ENCODE data around the gene C2orf15. TPM values are rescaled to one million over a fixed set of nuclear protein-coding genes. Genes with fewer than 3 reads are reported as not detected.

C2orf15 gene
- total and polyA plus RNA-seq, 2 of the 4 experiments (the other 2 are of a cell fraction), result under 0.01 TPM; not detected in 1

DNA sequence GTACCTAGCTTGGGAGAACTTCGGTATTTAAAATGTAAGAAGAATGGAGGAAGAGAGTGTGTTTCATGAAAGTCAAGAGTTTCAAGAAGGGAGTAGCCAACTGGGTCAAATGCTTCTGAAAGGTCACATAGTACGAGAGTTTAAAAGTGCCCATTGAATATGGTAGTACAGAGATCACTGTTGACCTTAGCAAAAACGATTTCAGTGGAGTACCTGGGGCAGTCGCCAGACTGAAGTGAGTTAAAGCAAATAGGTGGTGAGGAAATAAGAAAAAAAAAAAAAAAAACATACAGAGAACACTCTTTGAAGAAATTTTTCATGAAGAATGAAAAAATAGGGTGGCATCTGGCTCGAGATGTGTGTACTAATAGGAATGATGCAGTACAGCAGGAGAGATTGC is 24.7 kb downstream of the C2orf15 start:
- no CpG with 5 or more reads among the region's 5 CpGs for WGBS, 2 experiments (ENCODE audit: extremely low coverage in 2 of 2, insufficient read length in 1 of 2)
- Histone ChIP-seq H3K79me1 (ENCODE audit: low read depth in 1 of 2, low read length in 2 of 2) (no peaks in the 10 kb centered on the region), H2AK5ac (ENCODE audit: low read depth, low read length) (no peak overlapping the region), H3K9ac (ENCODE audit: low read depth, low read length) (no peak overlapping the region), H2BK5ac (ENCODE audit: low read depth, low read length, poor library complexity, severe bottlenecking) (no peak overlapping the region), H2BK20ac (ENCODE audit: low read depth, low read length) (no peak overlapping the region), H3K27ac (ENCODE audit: insufficient read depth, low read length) (no peak overlapping the region), H4K5ac (ENCODE audit: low read depth, low read length) (no peak overlapping the region), H3K23ac (ENCODE audit: low read depth, low read length) (no peak overlapping the region), H2BK120ac (ENCODE audit: low read depth, low read length) (no peak overlapping the region), H3K27me3 (ENCODE audit: control insufficient read depth, insufficient read depth, low read length) (no peaks in the 10 kb centered on the region), H3K4ac (ENCODE audit: low read depth, low read length) (no peak overlapping the region), H3K9me3 (ENCODE audit: control insufficient read depth, insufficient read depth, low read length) (no peaks in the 10 kb centered on the region), H4K20me1 (ENCODE audit: insufficient read depth, low read length) (no peaks in the 10 kb centered on the region), H3K18ac (ENCODE audit: low read depth, low read length) (no peak overlapping the region), H3K4me1 (ENCODE audit: control insufficient read depth, insufficient read depth, low read length) (no peaks in the 10 kb centered on the region), H3K56ac (ENCODE audit: extremely low read depth, insufficient read depth, low read length) (no peak overlapping the region), H3K9me1 (ENCODE audit: insufficient read depth, low read length) (no peaks in the 10 kb centered on the region), H2BK15ac (ENCODE audit: low read depth, low read length) (no peak overlapping the region), H4K8ac (ENCODE audit: low read depth in 2 of 2, low read length in 2 of 2) (no peak overlapping the region), H4K91ac (ENCODE audit: insufficient read depth, low read depth, low read length) (no peak overlapping the region), H3K4me2 (ENCODE audit: low read depth, low read length) (no peak overlapping the region), H3K14ac (replicated peaks; ENCODE audit: low read depth, low read length) (no peak overlapping the region), H3K4me3 (ENCODE audit: insufficient read depth, low read depth, low read length) (no peak overlapping the region), H3K36me3 (ENCODE audit: control insufficient read depth, insufficient read depth, low read length) (peaks cover 11% of the 10 kb centered on the region), H2AFZ (replicated peaks; ENCODE audit: low read length, poor library complexity) (no peak overlapping the region), H2AK9ac (replicated peaks; ENCODE audit: low read depth, low read length, poor library complexity) (no peak overlapping the region)
- BruUV-seq (replicated peaks), result no TSS peak
- DNase-seq (no peak), ATAC-seq (ENCODE audit: low read depth) (no peak)
- intact Hi-C loops (cut with micrococcal nuclease) (no loop called here), dilution Hi-C loops (cut with HindIII; ENCODE audit: low sequenced_read_pairs, unreplicated experiment) (no loop called here), in situ Hi-C loops (cut with MboI; ENCODE audit: low sequenced_read_pairs) (loop anchor here (25.0 kb wide), 1 partner anchor 1096 kb away; no protein-coding TSS in a partner anchor)
- CTCF ChIA-PET, result no interaction called here
- POLR2A ChIA-PET (ENCODE audit: unreplicated experiment), result no interaction called here
- TF ChIP-seq FOS (IDR thresholded peaks at IDR 0.05; ENCODE audit: low read depth, low read length) (no peak), CHD1 (IDR thresholded peaks at IDR 0.05; ENCODE audit: low read depth, low read length) (no peak), SMC3 (IDR thresholded peaks at IDR 0.05; ENCODE audit: low read depth, low read length) (no peak), MXI1 (IDR thresholded peaks at IDR 0.05; ENCODE audit: borderline replicate concordance, low read depth, low read length) (no peak), BHLHE40 (IDR thresholded peaks at IDR 0.05; ENCODE audit: low read depth, low read length) (no peak), MAFK (IDR thresholded peaks at IDR 0.05; ENCODE audit: low read depth, low read length) (no peak), RFX5 (IDR thresholded peaks at IDR 0.05; ENCODE audit: low read depth, low read length) (no peak), CTCF (conservative IDR thresholded peaks at IDR 0.05; ENCODE audit: low read depth, low read length) (no peak), MAZ (IDR thresholded peaks at IDR 0.05; ENCODE audit: borderline replicate concordance, low read depth, low read length) (no peak), POLR2A (IDR thresholded peaks at IDR 0.05; ENCODE audit: low read depth, low read length) (no peak), ELK1 (IDR thresholded peaks at IDR 0.05; ENCODE audit: borderline replicate concordance, low read depth, low read length) (no peak), RAD21 (IDR thresholded peaks at IDR 0.05; ENCODE audit: low read length) (no peak), CEBPB (IDR thresholded peaks at IDR 0.05; ENCODE audit: low read depth, low read length) (no peak), NFE2L2 (IDR thresholded peaks at IDR 0.05; ENCODE audit: low read depth, low read length) (no peak), RCOR1 (IDR thresholded peaks at IDR 0.05; ENCODE audit: insufficient replicate concordance, low read length) (no peak)
- TF ChIP-seq, protein P1, sequence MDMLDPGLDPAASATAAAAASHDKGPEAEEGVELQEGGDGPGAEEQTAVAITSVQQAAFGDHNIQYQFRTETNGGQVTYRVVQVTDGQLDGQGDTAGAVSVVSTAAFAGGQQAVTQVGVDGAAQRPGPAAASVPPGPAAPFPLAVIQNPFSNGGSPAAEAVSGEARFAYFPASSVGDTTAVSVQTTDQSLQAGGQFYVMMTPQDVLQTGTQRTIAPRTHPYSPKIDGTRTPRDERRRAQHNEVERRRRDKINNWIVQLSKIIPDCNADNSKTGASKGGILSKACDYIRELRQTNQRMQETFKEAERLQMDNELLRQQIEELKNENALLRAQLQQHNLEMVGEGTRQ (IDR thresholded peaks at IDR 0.05; ENCODE audit: low read depth, low read length), result no peak

Data from IMR-90 (cell line).